NCI-H345 treated with DMSO at 0.1 percent for 48 hours (cell line): Measurements from ENCODE around the gene SPRR2G.
"Not testable (repeated sequence)": the region's sequence is repeated elsewhere in the genome, so short reads cannot be mapped to it uniquely, and the experiment has no call there.

ENCODE experiments used
- DNase-seq: peaks from one replicate; lab custom pipeline; 2025; ENCODE audit not compliant: unreplicated experiment; lab: John Stamatoyannopoulos, UW

Gene SPRR2G

GRCh38 chr1:153150846-153151245, at the start of gene SPRR2G:
Gene SPRR2G, minus strand, starts transcription at chr1:153150890. Its CDS starts 780 bp downstream, at chr1:153150110.
- DNase-seq: no peak

GRCh38 chr1:153195216-153195615, 44.5 kb upstream of the SPRR2G start:
- no peak for DNase-seq

DNA sequence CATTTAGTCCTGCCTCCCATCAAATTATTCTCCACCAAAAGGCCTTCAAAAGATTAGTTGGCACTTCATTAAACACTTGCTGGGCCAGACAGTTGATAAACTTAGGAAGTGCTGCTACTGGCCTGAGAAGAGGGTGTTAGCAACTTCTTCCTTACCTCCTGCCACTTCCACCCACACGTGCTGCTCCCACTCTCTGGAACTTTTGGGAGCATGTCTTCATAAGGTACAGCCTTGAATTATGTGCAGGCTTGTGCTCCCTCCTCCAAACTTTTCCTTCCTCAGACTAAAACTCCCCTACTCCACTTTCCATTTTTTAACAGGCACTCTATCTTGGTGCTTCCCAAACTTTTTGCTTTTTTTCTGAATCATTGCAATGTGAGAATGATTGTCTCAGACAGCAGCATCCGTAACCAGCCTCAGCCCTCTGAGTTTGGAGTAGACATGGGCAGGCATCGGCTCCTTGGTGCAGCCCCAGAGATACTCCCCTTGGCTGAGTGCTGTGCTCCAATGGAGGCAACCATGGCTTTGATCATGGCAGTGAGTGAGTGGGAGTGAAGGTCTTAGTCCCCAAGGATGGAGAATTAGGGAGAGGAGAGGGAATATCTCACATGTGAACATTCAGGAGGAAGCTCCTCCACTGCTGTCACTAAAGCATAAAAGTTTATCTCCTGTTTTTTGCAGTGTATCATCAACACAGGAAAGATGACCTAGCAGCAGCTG, 43.8 kb upstream of the SPRR2G start:
- DNase-seq: no peak

DNA sequence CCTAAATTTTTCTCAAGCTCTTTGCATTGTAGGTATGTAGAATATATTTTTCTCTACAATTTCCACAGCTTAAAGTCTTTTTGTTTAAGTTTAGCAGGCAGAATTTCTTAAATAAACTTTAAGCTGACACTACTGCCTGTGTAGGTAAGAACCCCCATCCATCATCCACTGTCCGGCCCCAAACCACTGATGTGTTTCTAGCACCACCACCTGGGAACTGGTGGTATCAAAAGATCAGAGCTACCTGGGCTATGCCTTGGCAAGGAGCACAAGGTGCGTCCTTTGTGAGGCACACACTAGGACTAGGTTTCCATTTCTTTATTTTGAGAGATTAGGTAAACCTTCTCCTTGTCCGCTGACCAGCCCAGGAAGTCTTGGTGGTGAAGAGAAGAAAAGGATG, 42.0 kb upstream of the SPRR2G start:
- DNase-seq: peak; percentile 76

- DNase-seq: peak; percentile 35
Observed at GRCh38 chr1:153190373-153190772, 39.7 kb upstream of the SPRR2G start.

GRCh38 chr1:153188301-153188700, 37.6 kb upstream of the SPRR2G start:
- not testable (repeated sequence) for DNase-seq

DNA sequence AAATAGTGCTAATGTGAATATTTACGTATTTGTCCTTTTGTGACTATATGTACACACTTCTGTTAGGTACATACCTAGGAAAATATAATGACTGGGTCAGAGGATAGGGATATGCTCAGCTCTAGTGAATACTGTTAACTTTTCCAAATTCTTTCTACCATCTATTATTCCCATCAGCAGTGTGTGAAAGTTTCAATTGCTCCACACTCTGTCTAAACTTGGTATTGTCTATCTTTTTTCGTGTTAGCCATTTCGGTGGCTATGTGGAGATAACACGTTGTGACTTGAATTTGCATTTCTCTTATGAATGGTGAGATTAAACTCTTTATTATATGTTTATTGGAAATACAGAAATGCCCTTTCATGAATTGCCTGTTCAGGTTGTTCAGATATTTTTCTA, 29.9 kb upstream of the SPRR2G start:
- DNase-seq: no peak

DNA sequence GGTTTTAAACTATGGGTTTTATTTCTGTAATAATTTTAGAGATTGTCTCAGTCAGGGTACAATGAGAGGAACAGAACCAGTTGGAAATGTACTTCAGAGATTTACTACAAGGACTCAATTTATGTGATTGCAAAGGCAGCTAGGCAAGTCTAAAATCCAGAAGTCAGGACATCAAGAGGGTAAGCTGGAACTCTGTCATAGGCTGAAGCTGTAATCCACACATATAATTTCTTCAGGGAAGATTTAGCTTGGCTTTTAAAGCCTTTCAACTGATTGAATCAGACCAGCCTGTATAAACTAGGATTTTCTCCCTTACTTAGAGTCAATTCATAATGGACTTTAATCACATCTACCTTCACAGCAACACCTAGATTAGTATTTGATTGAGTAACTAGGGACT, 28.2 kb upstream of the SPRR2G start:
- no peak for DNase-seq

- no peak for DNase-seq
Observed at GRCh38 chr1:153174624-153175023, 23.9 kb upstream of the SPRR2G start.

GRCh38 chr1:153168686-153169085, 18.0 kb upstream of the SPRR2G start:
- no peak for DNase-seq

DNA sequence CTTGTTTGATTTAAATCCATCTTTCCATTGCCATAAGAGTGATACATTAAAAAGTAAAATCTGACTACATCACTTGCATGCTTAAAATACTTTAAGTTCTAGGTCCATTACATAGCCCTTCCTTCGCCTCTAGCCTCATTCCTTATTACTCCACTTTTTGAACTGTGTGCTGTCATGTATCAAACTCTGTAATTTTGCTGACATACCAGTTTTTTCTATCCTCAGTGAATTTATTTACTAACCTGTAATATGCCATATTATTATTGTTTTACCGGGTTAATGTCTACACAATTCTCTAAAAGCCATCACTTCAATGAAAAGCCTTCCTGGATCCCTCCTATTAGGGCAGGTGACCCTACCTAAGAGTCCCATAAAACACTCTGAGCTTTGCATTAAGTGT, 4.9 kb upstream of the SPRR2G start:
- no peak for DNase-seq

GRCh38 chr1:153152481-153152880, 1.8 kb upstream of the SPRR2G start:
- DNase-seq: no peak

DNA sequence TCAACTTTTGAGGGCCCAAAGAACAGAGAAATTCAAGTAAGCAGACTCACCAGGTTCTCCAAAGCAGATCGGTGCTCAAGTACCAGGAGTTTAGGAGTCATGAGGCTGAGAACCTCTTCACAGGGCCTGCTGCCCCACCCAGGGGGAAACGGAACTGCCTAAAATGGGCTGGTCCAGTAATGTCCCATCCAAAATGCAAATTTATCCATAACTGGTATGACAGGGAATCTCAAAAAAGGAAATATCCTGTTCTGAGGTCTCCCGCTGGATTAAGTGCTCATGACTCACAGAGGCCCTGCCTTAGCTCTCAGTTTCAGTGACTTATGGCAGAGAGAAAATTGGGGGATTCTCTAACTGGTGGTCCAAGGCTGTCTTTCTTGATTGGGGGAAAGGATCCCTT, 9.3 kb downstream of the SPRR2G start:
- DNase-seq: no peak

DNA sequence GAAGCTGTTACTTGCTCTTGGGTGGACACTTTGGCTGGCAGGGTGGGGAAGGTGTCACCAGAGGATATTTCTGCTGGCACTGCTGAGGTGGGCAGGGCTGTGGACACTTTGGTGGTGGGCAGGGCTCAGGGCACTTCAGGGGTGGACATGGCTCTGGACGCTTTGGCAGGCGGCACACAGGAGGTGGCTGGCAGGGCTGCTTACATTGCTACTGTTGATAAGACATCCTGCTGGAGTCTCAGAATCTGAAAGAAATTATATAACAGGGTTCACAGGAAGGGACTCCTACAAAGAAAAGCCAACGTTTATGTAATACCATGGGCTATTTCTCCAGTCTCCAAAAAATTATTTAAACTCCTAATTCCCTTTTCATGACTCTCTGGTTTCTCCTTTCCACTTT, 10.2 kb downstream of the SPRR2G start:
- DNase-seq: no peak

DNA sequence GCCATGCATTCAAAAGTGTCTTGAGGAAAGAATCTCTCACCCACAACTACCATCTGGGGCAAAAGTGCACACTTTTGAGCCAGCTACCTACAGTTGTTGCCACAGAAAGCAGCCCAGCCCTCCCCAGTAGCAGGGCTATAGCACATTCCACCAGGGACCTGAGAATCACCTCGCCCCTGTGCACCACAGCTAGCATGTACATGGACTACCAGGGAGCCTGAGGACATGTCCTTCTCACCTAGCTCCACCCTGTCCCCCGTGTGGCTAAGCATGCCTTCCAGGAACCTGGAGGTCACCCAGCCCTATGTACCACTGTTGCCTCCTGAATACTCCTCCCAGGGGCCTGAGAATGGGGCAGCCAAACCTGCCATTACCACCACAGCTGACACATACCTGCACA, 16.9 kb downstream of the SPRR2G start:
- DNase-seq: no peak

DNA sequence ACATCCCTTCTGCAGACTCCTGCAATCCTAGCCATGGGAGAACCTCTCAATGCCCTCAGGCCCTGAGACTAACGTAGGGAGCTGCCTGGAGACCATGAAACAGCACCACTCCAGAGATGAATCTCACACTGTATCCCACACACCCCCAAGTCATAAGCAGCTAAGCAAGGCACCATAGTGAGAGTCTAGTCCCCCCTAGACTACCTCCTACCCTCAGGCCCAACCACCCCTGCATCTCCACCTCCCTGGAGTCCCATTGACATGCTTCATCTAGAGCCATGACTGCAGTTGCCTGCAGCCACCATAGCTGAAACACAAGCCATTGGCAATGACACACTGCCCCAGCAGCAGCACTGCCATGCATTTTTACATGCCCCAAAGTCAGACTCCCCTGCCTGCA, 17.4 kb downstream of the SPRR2G start:
- DNase-seq: no peak

- not testable (repeated sequence) for DNase-seq
Observed at GRCh38 chr1:153128688-153129087, 22.0 kb downstream of the SPRR2G start.

DNA sequence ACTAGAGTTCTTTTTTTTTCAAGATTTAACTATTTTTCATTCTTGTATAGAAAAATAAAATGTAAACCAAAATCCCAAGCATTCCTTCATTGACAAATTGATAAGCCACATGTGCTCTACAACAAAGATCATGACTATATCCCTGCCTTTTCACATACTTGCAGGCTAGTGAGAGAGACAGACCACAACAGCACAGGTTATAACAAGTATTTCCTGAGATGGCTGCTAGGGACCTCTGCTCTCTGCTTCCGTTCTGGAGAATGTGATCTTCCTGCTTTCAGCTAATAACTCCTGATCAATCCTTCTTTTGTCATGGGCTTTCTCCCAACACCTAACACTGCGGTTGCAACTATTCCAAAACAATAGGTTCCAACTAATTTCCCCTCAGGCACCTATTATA, 23.4 kb downstream of the SPRR2G start:
- no peak for DNase-seq

DNA sequence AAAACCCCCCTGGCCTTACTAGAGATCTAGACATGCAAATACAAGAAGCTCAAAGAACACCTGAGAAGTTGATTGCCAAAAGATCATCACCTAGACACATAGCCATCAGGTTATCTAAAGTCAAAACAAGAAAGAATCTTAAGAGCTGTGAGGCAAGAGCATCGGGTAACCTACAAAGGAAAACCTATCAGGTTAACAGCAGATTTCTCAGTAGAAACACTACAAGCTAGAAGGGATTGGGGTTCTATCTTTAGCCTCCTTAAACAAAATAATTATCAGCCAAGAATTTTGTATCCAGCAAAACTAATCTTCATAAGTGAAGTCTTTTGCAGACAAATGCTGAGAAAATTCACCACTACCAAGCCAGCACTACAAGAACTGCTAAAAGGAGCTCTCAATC, 25.2 kb downstream of the SPRR2G start:
- no peak for DNase-seq

DNA sequence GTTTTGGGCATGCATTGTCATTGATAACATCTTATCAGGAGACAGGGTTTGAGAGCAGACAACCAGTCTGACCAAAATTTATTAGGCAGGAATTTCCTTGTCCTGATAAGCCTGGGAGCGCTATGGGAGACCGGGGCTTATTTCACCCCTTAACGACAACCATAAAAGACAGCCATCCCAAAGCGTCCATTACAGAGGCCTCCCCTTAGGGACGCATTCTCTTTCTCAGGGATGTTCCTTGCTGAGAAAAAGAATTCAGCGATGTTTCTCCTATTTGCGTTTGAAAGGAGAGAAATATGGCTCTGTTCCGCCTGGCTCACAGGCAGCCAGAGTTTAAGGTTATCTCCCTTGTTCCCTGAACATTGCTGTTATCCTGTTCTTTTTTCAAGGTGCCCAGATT, 26.9 kb downstream of the SPRR2G start:
- not testable (repeated sequence) for DNase-seq

- peak; percentile 100 for DNase-seq
Observed at GRCh38 chr1:153122831-153123421, 27.8 kb downstream of the SPRR2G start.

DNA sequence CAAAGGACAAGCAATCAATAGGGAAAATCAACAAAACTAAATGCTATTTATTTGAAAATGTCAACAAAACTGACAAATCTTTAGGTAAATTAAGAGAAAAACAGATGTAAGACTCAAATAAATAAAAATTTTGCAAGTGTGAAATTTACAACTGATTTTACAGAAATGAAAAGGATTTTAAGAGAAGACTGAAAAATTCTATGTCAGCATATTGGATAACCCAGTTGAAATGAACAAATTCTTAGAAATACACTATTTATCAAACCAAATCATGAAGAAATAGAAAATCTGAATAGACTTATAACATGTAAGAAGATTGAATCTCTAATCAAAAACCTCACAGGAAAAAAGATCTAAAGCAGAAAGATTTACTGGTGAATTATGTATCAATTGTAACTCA, 29.7 kb downstream of the SPRR2G start:
- DNase-seq: no peak

DNA sequence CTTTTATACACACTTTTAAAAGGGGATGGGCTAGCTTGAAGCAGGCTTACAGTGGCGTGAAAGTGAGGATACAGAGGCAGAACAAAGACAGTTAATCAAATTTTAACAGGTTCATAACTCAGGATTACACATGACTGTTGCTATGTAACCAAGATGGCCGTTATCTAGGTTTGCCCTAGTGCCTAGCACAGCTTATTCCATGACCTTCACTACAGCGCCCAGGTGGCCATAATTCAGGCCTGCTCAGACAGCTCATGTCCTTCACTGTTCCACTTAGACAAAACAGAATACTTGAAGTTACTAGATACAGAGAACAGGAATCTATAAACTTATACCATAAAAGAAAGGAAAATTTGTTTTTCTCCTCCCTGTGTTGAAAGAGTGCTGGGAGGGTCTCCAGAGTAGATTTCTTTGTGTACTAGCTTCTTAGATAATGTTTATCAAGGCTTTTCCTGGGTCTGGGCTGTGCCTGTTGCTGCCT, 31.2 kb downstream of the SPRR2G start:
- no peak for DNase-seq
